GM19239 (cell line): ENCODE data around the gene CNDP1.

Experiments
- DNase-seq: peaks from one replicate; pipeline ENCODE4 v3.0.0; 2011; ENCODE audit warnings: low spot score; ENCODE audit not compliant: insufficient read length
- FAIRE-seq: peaks from 2 replicates; lab custom pipeline; 2011; peaks lifted over from hg19 to GRCh38; lab: Jason Lieb, UNC

CNDP1 gene

GRCh38 chr18:74610860-74611259 lies 76.6 kb downstream of the CNDP1 start:
- FAIRE-seq (no peak), DNase-seq (no peak)

GRCh38 chr18:74611765-74612164 lies 77.5 kb downstream of the CNDP1 start:
- FAIRE-seq: no peak

GRCh38 chr18:74613381-74613780 lies 79.1 kb downstream of the CNDP1 start:
- DNase-seq: no peak
- peak; percentile 82 for FAIRE-seq

More at GRCh38 chr18:74611765-74612164, 77.5 kb downstream of the CNDP1 start:
- DNase-seq: no peak

GRCh38 chr18:74616494-74616893 lies 82.2 kb downstream of the CNDP1 start:
- DNase-seq (no peak), FAIRE-seq (no peak)

- no peak for DNase-seq
- no peak for FAIRE-seq
These were observed 83.2 kb downstream of the CNDP1 start for GRCh38 chr18:74617486-74617885.

- no peak for FAIRE-seq
These were observed 87.8 kb downstream of the CNDP1 start for GRCh38 chr18:74622072-74622471.

GRCh38 chr18:74623047-74623816 lies 88.9 kb downstream of the CNDP1 start:
- FAIRE-seq: no peak
- DNase-seq: no peak

More at GRCh38 chr18:74622072-74622471, 87.8 kb downstream of the CNDP1 start:
- DNase-seq: no peak

GRCh38 chr18:74624466-74624865 lies 90.2 kb downstream of the CNDP1 start:
- FAIRE-seq (no peak), DNase-seq (no peak)

GRCh38 chr18:74625157-74625556 lies 90.9 kb downstream of the CNDP1 start:
- DNase-seq (no peak), FAIRE-seq (no peak)

GRCh38 chr18:74626049-74626874 lies 92.0 kb downstream of the CNDP1 start:
- FAIRE-seq (no peak), DNase-seq (no peak)

GRCh38 chr18:74630804-74631203 lies 96.5 kb downstream of the CNDP1 start:
- FAIRE-seq (no peak), DNase-seq (no peak)

- DNase-seq (no peak), FAIRE-seq (no peak)
These were observed 96.9 kb downstream of the CNDP1 start for GRCh38 chr18:74631212-74631611.

- DNase-seq (no peak), FAIRE-seq (no peak)
These were observed 97.5 kb downstream of the CNDP1 start for GRCh38 chr18:74631623-74632350.

- DNase-seq (no peak), FAIRE-seq (no peak)
These were observed 98.0 kb downstream of the CNDP1 start for GRCh38 chr18:74632351-74632679.

GRCh38 chr18:74632856-74633255 lies 98.6 kb downstream of the CNDP1 start:
- no peak for DNase-seq
- no peak for FAIRE-seq

GRCh38 chr18:74633652-74634352 lies 99.5 kb downstream of the CNDP1 start:
- DNase-seq (no peak), FAIRE-seq (no peak)

GRCh38 chr18:74635224-74635975 lies 101.1 kb downstream of the CNDP1 start:
- no peak for FAIRE-seq
- DNase-seq: no peak
